ENCODE data around the gene MSH4. TPM values are rescaled to one million over a fixed set of nuclear protein-coding genes. Genes with fewer than 3 reads are reported as not detected.

MSH4 gene
- total RNA-seq, 4 donors from 2014 or later, result 0.67 to 0.93 TPM; not detected in 2

DNA sequence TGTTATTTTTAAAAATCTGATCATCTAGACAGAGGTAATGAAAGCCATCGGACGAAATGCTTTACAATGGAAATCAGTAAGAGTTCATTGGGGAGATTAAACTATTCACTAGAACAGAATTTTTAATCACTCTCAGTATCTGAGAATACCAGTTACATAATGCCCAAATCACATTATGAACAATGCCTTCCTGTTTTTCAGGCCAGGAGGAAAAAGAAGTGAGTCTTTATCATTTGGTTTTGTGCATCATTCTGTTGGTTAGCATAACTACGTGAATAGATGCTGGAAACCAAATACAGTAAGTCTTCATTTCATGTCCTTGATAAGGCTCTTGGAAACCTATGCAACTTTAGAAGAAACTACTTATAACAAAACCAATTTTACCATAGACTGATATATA, 153.5 kb downstream of the MSH4 start:
- no peak overlapping the region for H3K4me3 ChIP-seq
- no peak for ATAC-seq
- WGBS, 2 donors (ENCODE audit: low coverage in 1 of 2), result 86 to 96% methylated on average over 3 of the region's 3 CpGs
- TF ChIP-seq POLR2AphosphoS5 (IDR thresholded peaks at IDR 0.05) (no peak), EP300 (IDR thresholded peaks at IDR 0.05) (no peak), POLR2A (IDR thresholded peaks at IDR 0.05) (no peak)
- TF ChIP-seq, protein P1, sequence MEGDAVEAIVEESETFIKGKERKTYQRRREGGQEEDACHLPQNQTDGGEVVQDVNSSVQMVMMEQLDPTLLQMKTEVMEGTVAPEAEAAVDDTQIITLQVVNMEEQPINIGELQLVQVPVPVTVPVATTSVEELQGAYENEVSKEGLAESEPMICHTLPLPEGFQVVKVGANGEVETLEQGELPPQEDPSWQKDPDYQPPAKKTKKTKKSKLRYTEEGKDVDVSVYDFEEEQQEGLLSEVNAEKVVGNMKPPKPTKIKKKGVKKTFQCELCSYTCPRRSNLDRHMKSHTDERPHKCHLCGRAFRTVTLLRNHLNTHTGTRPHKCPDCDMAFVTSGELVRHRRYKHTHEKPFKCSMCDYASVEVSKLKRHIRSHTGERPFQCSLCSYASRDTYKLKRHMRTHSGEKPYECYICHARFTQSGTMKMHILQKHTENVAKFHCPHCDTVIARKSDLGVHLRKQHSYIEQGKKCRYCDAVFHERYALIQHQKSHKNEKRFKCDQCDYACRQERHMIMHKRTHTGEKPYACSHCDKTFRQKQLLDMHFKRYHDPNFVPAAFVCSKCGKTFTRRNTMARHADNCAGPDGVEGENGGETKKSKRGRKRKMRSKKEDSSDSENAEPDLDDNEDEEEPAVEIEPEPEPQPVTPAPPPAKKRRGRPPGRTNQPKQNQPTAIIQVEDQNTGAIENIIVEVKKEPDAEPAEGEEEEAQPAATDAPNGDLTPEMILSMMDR (IDR thresholded peaks at IDR 0.05), result no peak
- no peaks in the 10 kb centered on the region for H3K4me1 ChIP-seq
- H3K27me3 ChIP-seq, result no peaks in the 10 kb centered on the region
- no peak overlapping the region for H3K27ac ChIP-seq
- no peaks in the 10 kb centered on the region for H3K36me3 ChIP-seq
- H3K9me3 ChIP-seq, result peaks cover 0 to 2% (median 0%) of the 10 kb centered on the region in 3 donors

DNA sequence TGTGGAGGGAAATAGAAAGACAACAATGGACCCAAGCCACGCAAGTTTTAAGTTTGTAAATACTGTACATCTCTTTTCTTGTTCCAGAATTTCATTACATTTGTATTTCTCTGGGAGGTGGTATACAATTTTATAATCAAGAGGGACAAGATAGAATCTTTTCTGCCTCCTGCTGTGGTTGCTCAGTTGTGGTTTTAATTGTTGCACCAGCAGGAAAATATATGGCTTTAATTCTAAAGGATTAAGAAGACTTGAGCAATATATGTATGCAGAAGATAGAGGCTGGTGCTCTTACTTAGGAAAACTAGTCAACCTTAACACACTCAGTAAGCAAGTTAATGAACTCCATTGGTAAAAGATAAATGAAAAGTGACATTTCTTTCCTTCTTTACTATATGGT, 155.3 kb downstream of the MSH4 start:
- Histone ChIP-seq H3K27ac (no peak overlapping the region), H3K4me3 (no peak overlapping the region), H3K36me3 (no peaks in the 10 kb centered on the region), H3K27me3 (no peaks in the 10 kb centered on the region), H3K9me3 (no peaks in the 10 kb centered on the region), H3K4me1 (no peaks in the 10 kb centered on the region)
- TF ChIP-seq POLR2AphosphoS5 (IDR thresholded peaks at IDR 0.05), result no peak
- TF ChIP-seq EP300 (IDR thresholded peaks at IDR 0.05), result no peak
- TF ChIP-seq, protein P1 (IDR thresholded peaks at IDR 0.05), result no peak
- TF ChIP-seq POLR2A (IDR thresholded peaks at IDR 0.05), result no peak
- 71 to 86% methylated on average over 1 of the region's 1 CpG for WGBS, 2 donors (ENCODE audit: low coverage in 1 of 2)
- ATAC-seq, result no peak

DNA sequence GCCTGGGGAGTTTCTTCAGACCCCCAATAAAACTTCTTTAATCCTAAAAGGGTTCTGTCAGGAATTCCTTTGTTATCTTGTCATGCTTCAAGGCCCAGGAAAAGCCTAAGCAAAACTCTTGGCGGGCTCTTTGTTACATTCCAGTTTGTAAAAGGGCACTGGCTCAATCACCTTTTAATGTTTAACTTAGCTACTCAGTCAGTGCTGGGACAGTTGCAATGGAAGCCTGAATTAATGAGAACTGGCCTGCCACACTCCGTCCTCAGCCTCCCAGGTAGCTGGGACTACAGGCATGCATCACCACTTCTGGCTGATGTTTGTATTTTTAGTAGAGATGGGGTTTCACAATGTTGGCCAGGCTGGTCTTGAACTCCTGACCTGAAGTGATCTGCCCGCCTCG, 156.8 kb downstream of the MSH4 start:
- no peak for ATAC-seq

DNA sequence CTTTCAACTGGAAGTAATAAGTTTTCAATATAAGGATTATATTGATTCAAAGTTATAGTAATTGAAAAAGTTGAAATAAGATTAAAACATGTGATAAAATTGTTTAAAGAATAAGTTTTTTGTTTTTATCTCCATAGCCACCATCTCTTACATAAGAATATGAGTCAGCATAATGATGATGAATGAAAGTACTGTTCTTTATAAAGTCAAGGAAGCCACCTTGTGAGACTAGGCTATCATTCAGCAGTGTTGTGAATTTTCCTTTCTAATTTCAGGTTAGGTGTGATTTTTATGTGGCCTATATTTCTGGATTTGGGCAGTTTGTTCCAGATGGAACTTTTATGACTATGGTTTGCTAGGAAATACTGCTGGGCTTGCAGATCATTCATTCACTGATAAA, 157.9 kb downstream of the MSH4 start:
- no peak for ATAC-seq

More for the DNA sequence above, 156.8 kb downstream of the MSH4 start:
- Histone ChIP-seq H3K27me3 (no peaks in the 10 kb centered on the region), H3K4me1 (no peaks in the 10 kb centered on the region), H3K36me3 (no peaks in the 10 kb centered on the region), H3K27ac (no peak overlapping the region), H3K4me3 (no peak overlapping the region), H3K9me3 (no peaks in the 10 kb centered on the region)
- WGBS, 2 donors (ENCODE audit: low coverage in 1 of 2), result 73 to 81% methylated on average over 3 to 4 of the region's 4 CpGs
- no peak for TF ChIP-seq POLR2A (IDR thresholded peaks at IDR 0.05)
- TF ChIP-seq, protein P1 (IDR thresholded peaks at IDR 0.05), result no peak
- TF ChIP-seq EP300 (IDR thresholded peaks at IDR 0.05), result no peak

More for the DNA sequence above, 157.9 kb downstream of the MSH4 start:
- Histone ChIP-seq H3K4me3 (no peak overlapping the region), H3K36me3 (no peaks in the 10 kb centered on the region), H3K4me1 (no peaks in the 10 kb centered on the region), H3K27ac (no peak overlapping the region), H3K9me3 (no peaks in the 10 kb centered on the region), H3K27me3 (no peaks in the 10 kb centered on the region)
- TF ChIP-seq POLR2AphosphoS5 (IDR thresholded peaks at IDR 0.05) (no peak), POLR2A (IDR thresholded peaks at IDR 0.05) (no peak), EP300 (IDR thresholded peaks at IDR 0.05) (no peak)
- TF ChIP-seq, protein P1 (IDR thresholded peaks at IDR 0.05), result no peak

Small RNA genes lying within 50 kb of the gene (small RNA-seq; reads per million reads assigned to genes)
- gene SNORD45A (0 reads per million in 4 donors), gene SNORD45B (0 reads per million in 4 donors), gene SNORD45C (0 reads per million in 4 donors)

Other genes with a start within 250 kb of the MSH4 start
- gene SLC44A5, start 185.8 kb upstream of the MSH4 start, total RNA-seq, result 1 to 10 TPM in 1 of 4 donors, under 1 TPM in 3; 0.27 to 1.1 (median 0.42) TPM
- 10 to 100 TPM; 51.2 to 73.8 (median 66.3) TPM for gene ACADM, start 72.2 kb upstream of the MSH4 start, total RNA-seq
- 10 to 100 TPM; 25.0 to 54.9 (median 46.9) TPM for gene RABGGTB, start 10.6 kb upstream of the MSH4 start, total RNA-seq
- not detected for gene ASB17, start 135.5 kb downstream of the MSH4 start, total RNA-seq

Data from gastroesophageal sphincter (tissue), 4 donors.